OCI-LY1 (cell line): ENCODE results near the gene CLDN9.

ENCODE experiments used
- H2AFZ ChIP-seq: fragments of 200-600 bp; sonication (generic), shearing (Covaris generic); 2 replicates; pipeline ENCODE4 v1.6.0; 2014; ENCODE audit warnings: antibody characterized with exemption, mild to moderate bottlenecking, low read length
- H3F3A ChIP-seq: fragments of 200-600 bp; sonication (generic), shearing (Covaris generic); 2 replicates; pipeline ENCODE4 v1.6.0; 2014; ENCODE audit warnings: mild to moderate bottlenecking, antibody characterized with exemption, low read length, moderate library complexity; ENCODE audit not compliant: insufficient read depth
- H3K27ac ChIP-seq: fragments of 200-600 bp; sonication (generic); 2 replicates; pipeline ENCODE4 v1.5.1; 2014; ENCODE audit warnings: low read length, mixed run types, mild to moderate bottlenecking, low read depth; ENCODE audit not compliant: poor library complexity, severe bottlenecking
- H3K27me3 ChIP-seq: fragments of 200-600 bp; sonication (generic); 2 replicates; pipeline ENCODE4 v1.6.0; 2014; ENCODE audit warnings: antibody characterized with exemption, mild to moderate bottlenecking, low read length, moderate library complexity; ENCODE audit not compliant: insufficient read depth
- H3K36me3 ChIP-seq: fragments of 200-600 bp; sonication (generic); 2 replicates; pipeline ENCODE4 v1.6.1; 2014; ENCODE audit warnings: mild to moderate bottlenecking, antibody characterized with exemption, low read length, moderate library complexity, mixed read lengths; ENCODE audit not compliant: insufficient read depth
- H3K4me1 ChIP-seq: fragments of 200-600 bp; sonication (generic); 2 replicates; pipeline ENCODE4 v1.5.1; 2014; ENCODE audit warnings: mild to moderate bottlenecking, low read length, moderate library complexity; ENCODE audit not compliant: insufficient read depth, severe bottlenecking
- H3K4me2 ChIP-seq: fragments of 200-600 bp; sonication (generic), shearing (Covaris generic); 2 replicates; pipeline ENCODE4 v1.6.1; 2014; ENCODE audit warnings: low read length
- H3K4me3 ChIP-seq: fragments of 200-600 bp; sonication (generic); 2 replicates; pipeline ENCODE4 v1.5.1; 2014; ENCODE audit warnings: low read length, low read depth, mild to moderate bottlenecking, mixed read lengths; ENCODE audit not compliant: poor library complexity, severe bottlenecking
- H3K79me2 ChIP-seq: fragments of 200-600 bp; shearing (Covaris generic); 2 replicates; pipeline ENCODE4 v1.6.1; 2016; ENCODE audit warnings: mixed run types, low read length, mixed read lengths; ENCODE audit not compliant: insufficient read depth
- H3K9ac ChIP-seq: fragments of 200-600 bp; sonication (generic), shearing (Covaris generic); 2 replicates; pipeline ENCODE4 v1.6.1; 2014; ENCODE audit warnings: mild to moderate bottlenecking, low read length, mixed read lengths
- H3K9me2 ChIP-seq: fragments of 200-600 bp; sonication (generic), shearing (Covaris generic); 2 replicates; pipeline ENCODE4 v1.6.1; 2014; ENCODE audit warnings: low read depth, mild to moderate bottlenecking, low read length, mixed read lengths
- H3K9me3 ChIP-seq: fragments of 200-600 bp; shearing (Covaris generic); 2 replicates; pipeline ENCODE4 v1.6.1; 2014; ENCODE audit warnings: low read length, mixed read lengths
- H4K20me1 ChIP-seq: fragments of 200-600 bp; sonication (generic), shearing (Covaris generic); 2 replicates; pipeline ENCODE4 v1.6.0; 2016; ENCODE audit warnings: mild to moderate bottlenecking, low read length; ENCODE audit not compliant: insufficient read depth
- EZH2 ChIP-seq: fragments of 200-600 bp; sonication (generic), shearing (Covaris generic); IDR thresholded peaks from 2 replicates; pipeline ENCODE4 v1.8.0; 2017; ENCODE audit warnings: borderline replicate concordance, mixed run types, mild to moderate bottlenecking, antibody characterized with exemption, low read length, moderate library complexity, mixed read lengths
- TF ChIP-seq, protein P1 (sequence below): fragments of 200-600 bp; sonication (generic), shearing (Covaris generic); IDR thresholded peaks from 2 replicates; pipeline ENCODE4 v1.5.1; 2017; ENCODE audit warnings: mild to moderate bottlenecking, antibody characterized with exemption, low read length, moderate library complexity, mixed read lengths

The CLDN9 gene

DNA sequence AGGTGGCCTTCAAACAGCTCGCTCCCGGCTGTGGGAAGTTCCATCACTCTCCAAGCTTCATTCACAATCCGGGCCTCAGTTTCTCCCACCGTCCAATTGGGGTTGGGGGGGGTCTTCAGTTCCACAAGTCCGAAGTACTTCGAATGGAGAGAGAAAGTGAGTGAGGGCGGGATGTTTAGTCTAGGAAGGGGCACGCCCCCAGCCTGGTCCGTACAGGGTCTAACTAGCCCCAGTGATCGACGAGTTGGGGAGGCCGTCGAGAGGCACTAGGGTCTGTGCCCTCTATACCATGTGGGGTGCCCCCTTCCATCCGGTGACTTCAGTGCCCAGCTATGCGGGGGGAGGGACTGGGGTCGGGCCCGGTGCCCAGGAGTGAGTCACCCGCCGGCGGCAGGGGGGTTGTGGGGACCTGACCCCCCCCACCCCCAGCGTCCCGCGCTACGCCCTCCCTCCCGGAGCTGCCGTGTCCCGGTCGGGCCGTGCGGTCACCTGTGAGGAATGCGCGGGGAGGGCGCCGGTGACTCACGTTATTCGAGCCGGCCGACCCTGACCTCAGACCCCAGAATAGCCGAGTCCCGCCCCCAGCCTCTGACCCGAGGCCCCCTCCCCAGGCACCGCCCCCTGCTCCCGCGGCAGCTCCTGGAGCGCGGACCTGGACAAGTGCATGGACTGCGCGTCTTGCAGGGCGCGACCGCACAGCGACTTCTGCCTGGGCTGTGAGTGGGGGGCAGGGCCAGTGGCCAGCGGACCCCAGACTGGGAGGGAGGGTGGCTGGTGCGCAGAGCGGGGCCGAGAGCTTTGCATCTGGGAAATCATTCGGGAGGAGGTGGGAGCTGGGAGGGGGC is 8.1 kb downstream of the CLDN9 start:
- Histone ChIP-seq H3K9me3 (no peaks in the 10 kb centered on the region), H2AFZ (no peak overlapping the region), H3K9me2 (no peaks in the 10 kb centered on the region), H3K9ac (peak overlapping the region; percentile 60), H3K27ac (no peak overlapping the region), H3K79me2 (no peaks in the 10 kb centered on the region), H3F3A (no peaks in the 10 kb centered on the region), H4K20me1 (no peaks in the 10 kb centered on the region), H3K36me3 (no peaks in the 10 kb centered on the region), H3K27me3 (peaks cover 4% of the 10 kb centered on the region; the same call in 1 of the 2 replicates), H3K4me2 (peak overlapping the region; percentile 97), H3K4me3 (peak overlapping the region; percentile 67), H3K4me1 (peaks cover 44% of the 10 kb centered on the region)
- TF ChIP-seq, protein P1, sequence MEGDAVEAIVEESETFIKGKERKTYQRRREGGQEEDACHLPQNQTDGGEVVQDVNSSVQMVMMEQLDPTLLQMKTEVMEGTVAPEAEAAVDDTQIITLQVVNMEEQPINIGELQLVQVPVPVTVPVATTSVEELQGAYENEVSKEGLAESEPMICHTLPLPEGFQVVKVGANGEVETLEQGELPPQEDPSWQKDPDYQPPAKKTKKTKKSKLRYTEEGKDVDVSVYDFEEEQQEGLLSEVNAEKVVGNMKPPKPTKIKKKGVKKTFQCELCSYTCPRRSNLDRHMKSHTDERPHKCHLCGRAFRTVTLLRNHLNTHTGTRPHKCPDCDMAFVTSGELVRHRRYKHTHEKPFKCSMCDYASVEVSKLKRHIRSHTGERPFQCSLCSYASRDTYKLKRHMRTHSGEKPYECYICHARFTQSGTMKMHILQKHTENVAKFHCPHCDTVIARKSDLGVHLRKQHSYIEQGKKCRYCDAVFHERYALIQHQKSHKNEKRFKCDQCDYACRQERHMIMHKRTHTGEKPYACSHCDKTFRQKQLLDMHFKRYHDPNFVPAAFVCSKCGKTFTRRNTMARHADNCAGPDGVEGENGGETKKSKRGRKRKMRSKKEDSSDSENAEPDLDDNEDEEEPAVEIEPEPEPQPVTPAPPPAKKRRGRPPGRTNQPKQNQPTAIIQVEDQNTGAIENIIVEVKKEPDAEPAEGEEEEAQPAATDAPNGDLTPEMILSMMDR: no peak
- no peak for TF ChIP-seq EZH2

DNA sequence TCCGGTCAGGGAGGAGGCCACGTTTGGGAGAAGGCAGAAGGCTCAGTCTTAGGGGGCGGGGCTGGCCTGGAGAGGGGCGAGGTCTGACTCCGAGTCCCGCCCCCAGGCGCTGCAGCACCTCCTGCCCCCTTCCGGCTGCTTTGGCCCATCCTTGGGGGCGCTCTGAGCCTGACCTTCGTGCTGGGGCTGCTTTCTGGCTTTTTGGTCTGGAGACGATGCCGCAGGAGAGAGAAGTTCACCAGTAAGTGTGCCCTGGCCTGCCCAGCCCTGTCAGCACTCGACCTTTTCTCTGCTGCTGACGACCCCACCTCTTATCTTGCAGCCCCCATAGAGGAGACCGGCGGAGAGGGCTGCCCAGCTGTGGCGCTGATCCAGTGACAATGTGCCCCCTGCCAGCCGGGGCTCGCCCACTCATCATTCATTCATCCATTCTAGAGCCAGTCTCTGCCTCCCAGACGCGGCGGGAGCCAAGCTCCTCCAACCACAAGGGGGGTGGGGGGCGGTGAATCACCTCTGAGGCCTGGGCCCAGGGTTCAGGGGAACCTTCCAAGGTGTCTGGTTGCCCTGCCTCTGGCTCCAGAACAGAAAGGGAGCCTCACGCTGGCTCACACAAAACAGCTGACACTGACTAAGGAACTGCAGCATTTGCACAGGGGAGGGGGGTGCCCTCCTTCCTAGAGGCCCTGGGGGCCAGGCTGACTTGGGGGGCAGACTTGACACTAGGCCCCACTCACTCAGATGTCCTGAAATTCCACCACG is 8.9 kb downstream of the CLDN9 start:
- H3K79me2 ChIP-seq: no peaks in the 10 kb centered on the region
- peak overlapping the region; percentile 67 for H3K4me3 ChIP-seq
- peak overlapping the region; percentile 55 for H3K27ac ChIP-seq
- no peaks in the 10 kb centered on the region for H3K9me3 ChIP-seq
- no peak overlapping the region for H2AFZ ChIP-seq
- H4K20me1 ChIP-seq: no peaks in the 10 kb centered on the region
- H3K27me3 ChIP-seq: peaks cover 4% of the 10 kb centered on the region; the same call in 1 of the 2 replicates
- no peaks in the 10 kb centered on the region for H3F3A ChIP-seq
- peak overlapping the region; percentile 60; the same call in 1 of the 2 replicates for H3K9ac ChIP-seq
- peaks cover 4% of the 10 kb centered on the region for H3K36me3 ChIP-seq
- H3K9me2 ChIP-seq: no peaks in the 10 kb centered on the region
- peak overlapping the region; percentile 97 for H3K4me2 ChIP-seq
- H3K4me1 ChIP-seq: peaks cover 44% of the 10 kb centered on the region
- TF ChIP-seq, protein P1: peak; percentile 58
- no peak for TF ChIP-seq EZH2

DNA sequence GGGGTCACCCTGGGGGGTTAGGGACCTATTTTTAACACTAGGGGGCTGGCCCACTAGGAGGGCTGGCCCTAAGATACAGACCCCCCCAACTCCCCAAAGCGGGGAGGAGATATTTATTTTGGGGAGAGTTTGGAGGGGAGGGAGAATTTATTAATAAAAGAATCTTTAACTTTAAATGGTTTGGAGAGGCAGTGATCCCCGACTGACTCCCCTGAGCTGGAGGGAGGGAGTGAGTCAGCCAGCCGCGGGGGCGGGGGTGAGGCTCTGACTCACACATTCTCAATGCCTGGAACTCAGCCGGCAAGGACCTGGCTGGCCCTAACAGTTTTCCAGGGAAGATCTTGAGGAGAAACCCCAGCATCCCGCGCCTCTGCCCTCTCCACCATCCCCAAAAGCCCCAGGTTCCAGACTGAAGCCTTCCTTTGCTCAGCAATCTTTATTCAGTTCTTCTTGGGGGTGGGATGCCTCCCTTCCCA is 9.5 kb downstream of the CLDN9 start:
- Histone ChIP-seq H3K4me2 (peak overlapping the region; percentile 97; the same call in 1 of the 2 replicates), H3K36me3 (peaks cover 11% of the 10 kb centered on the region), H3K9me2 (no peaks in the 10 kb centered on the region), H3K4me1 (peaks cover 44% of the 10 kb centered on the region), H3K27ac (peak overlapping the region; percentile 55), H3K9ac (no peak overlapping the region; the same call in 1 of the 2 replicates), H2AFZ (no peak overlapping the region), H3K27me3 (peaks cover under 1% of the 10 kb centered on the region; the same call in 1 of the 2 replicates), H4K20me1 (no peaks in the 10 kb centered on the region), H3K79me2 (no peaks in the 10 kb centered on the region), H3K4me3 (peak overlapping the region; percentile 67), H3K9me3 (no peaks in the 10 kb centered on the region), H3F3A (no peaks in the 10 kb centered on the region)
- no peak for TF ChIP-seq EZH2
- TF ChIP-seq, protein P1: no peak
